ENCODE results near the gene NIT2. TPM values are rescaled to one million over a fixed set of nuclear protein-coding genes. Genes with fewer than 3 reads are reported as not detected.

NIT2 gene
- total and polyA plus RNA-seq, 9 of the 15 experiments (the other 6 are each of a cell fraction or from before 2014, with no cell fraction given): 11.4 to 62.2 (median 22.1) TPM

- intact Hi-C loops (cut with micrococcal nuclease) (no loop called here), in situ Hi-C loops (cut with MboI) (no loop called here)
- ChIA-PET POLR2A (interaction anchor here (1.2 to 1.5 kb wide), 4 partner anchors 10 to 23 kb away, joined by 3 to 4 read pairs (median 3); no protein-coding TSS in a partner anchor), CTCF (ENCODE audit: low intra/inter-chr PET ratio) (no interaction called here)
- Histone ChIP-seq H3K36me3 (ENCODE audit: control insufficient read depth, insufficient read depth, low read length) (no peaks in the 10 kb centered on the region), H3K9me3 (replicated peaks; ENCODE audit: control insufficient read depth, insufficient read depth, low read depth, low read length) (no peaks in the 10 kb centered on the region), H3K4me2 (ENCODE audit: insufficient read depth, low read length) (no peak overlapping the region), H3K4me3 (no peak overlapping the region), H3K27ac (ENCODE audit: extremely low read depth, low read depth, low read length) (no peak overlapping the region), H3K9me1 (ENCODE audit: control insufficient read depth, insufficient read depth, low read length) (no peaks in the 10 kb centered on the region), H3K4me1 (replicated peaks in 1 of 2; ENCODE audit: control insufficient read depth in 2 of 2, insufficient read depth in 2 of 2, low read length in 2 of 2) (peaks cover 9 to 14% of the 10 kb centered on the region in 2 experiments; a peak in 4 of 5 replicates), H3K27me3 (ENCODE audit: control insufficient read depth in 2 of 2, insufficient read depth in 2 of 2, low read length in 2 of 2) (no peaks in the 10 kb centered on the region), H2AFZ (ENCODE audit: low read depth, low read length) (no peak overlapping the region), H3K9ac (ENCODE audit: insufficient read depth in 1 of 2, low read depth in 2 of 2, low read length in 2 of 2) (no peak overlapping the region), H3K79me2 (ENCODE audit: control insufficient read depth, insufficient read depth, low read length) (peaks cover 7% of the 10 kb centered on the region; the same call in 2 of the 3 replicates), H4K20me1 (replicated peaks; ENCODE audit: control insufficient read depth, insufficient read depth, low read length) (no peaks in the 10 kb centered on the region)
- TF ChIP-seq PHB (CRISPR knock-in tag; IDR thresholded peaks at IDR 0.05): no peak
- TF ChIP-seq NR2F6 (CRISPR knock-in tag; IDR thresholded peaks at IDR 0.05): no peak
- no peak for TF ChIP-seq CBX5 (IDR thresholded peaks at IDR 0.05; ENCODE audit: borderline replicate concordance, low read depth)
- no peak for TF ChIP-seq SMAD3 (CRISPR knock-in tag; conservative IDR thresholded peaks at IDR 0.05)
- no peak for TF ChIP-seq TCF3 (CRISPR knock-in tag; IDR thresholded peaks at IDR 0.05)
- TF ChIP-seq ZNF79 (CRISPR knock-in tag; IDR thresholded peaks at IDR 0.05; ENCODE audit: low read depth): no peak
- TF ChIP-seq DPF2 (IDR thresholded peaks at IDR 0.05): no peak
- no peak for TF ChIP-seq RHOXF2B (CRISPR knock-in tag; conservative IDR thresholded peaks at IDR 0.05)
- TF ChIP-seq SRF (CRISPR knock-in tag; IDR thresholded peaks at IDR 0.05): no peak
- no peak for TF ChIP-seq PYGO2 (tag; IDR thresholded peaks at IDR 0.05)
- no peak for TF ChIP-seq ELK1 (CRISPR knock-in tag; IDR thresholded peaks at IDR 0.05)
- TF ChIP-seq GATAD2B (IDR thresholded peaks at IDR 0.05; ENCODE audit: borderline replicate concordance): no peak
- TF ChIP-seq, protein P1, sequence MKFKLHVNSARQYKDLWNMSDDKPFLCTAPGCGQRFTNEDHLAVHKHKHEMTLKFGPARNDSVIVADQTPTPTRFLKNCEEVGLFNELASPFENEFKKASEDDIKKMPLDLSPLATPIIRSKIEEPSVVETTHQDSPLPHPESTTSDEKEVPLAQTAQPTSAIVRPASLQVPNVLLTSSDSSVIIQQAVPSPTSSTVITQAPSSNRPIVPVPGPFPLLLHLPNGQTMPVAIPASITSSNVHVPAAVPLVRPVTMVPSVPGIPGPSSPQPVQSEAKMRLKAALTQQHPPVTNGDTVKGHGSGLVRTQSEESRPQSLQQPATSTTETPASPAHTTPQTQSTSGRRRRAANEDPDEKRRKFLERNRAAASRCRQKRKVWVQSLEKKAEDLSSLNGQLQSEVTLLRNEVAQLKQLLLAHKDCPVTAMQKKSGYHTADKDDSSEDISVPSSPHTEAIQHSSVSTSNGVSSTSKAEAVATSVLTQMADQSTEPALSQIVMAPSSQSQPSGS (CRISPR knock-in tag; IDR thresholded peaks at IDR 0.05): no peak
- no peak for TF ChIP-seq MTA1 (IDR thresholded peaks at IDR 0.05; ENCODE audit: borderline replicate concordance)
- TF ChIP-seq ZNF764 (CRISPR knock-in tag; IDR thresholded peaks at IDR 0.05; ENCODE audit: low read depth): no peak
- TF ChIP-seq ELF2 (CRISPR knock-in tag; IDR thresholded peaks at IDR 0.05): no peak
- TF ChIP-seq MEF2A (IDR thresholded peaks at IDR 0.05; ENCODE audit: control insufficient read depth, low read depth, low read length): no peak
- ATAC-seq: no peak
- DNase-seq (ENCODE audit: extremely low read depth in 1 of 4, low spot score in 3 of 4): no peak
- FAIRE-seq: peak; percentile 11
- BruUV-seq (replicated peaks): no TSS peak
Observed at GRCh38 chr3:100333051-100333450, 1.5 kb upstream of the NIT2 start.
